Mesodermal cell (in vitro differentiated cells): ENCODE results near the gene ATP13A5.

Source experiments
- H3K27ac ChIP-seq: 2 replicates; pipeline ENCODE4 v1.7.0; 2013; ENCODE audit warnings: mild to moderate bottlenecking, low read depth, low read length, moderate library complexity; ENCODE audit not compliant: severe bottlenecking
- H3K36me3 ChIP-seq: 2 replicates; pipeline ENCODE4 v1.7.1; 2013; ENCODE audit warnings: mild to moderate bottlenecking, low read length, moderate library complexity; ENCODE audit not compliant: control insufficient read depth, insufficient read depth
- H3K4me1 ChIP-seq: one replicate; pipeline ENCODE4 v1.7.1; 2013; ENCODE audit warnings: mild to moderate bottlenecking, low read length; ENCODE audit not compliant: insufficient read depth, control insufficient read depth, poor library complexity, severe bottlenecking
- H3K4me3 ChIP-seq: 2 replicates; pipeline ENCODE4 v1.7.0; 2013; ENCODE audit warnings: low read length, control low read depth, mild to moderate bottlenecking; ENCODE audit not compliant: insufficient read depth, poor library complexity, severe bottlenecking; ENCODE audit errors: extremely low read depth
- H3K9me3 ChIP-seq: 2 replicates; pipeline ENCODE4 v1.7.1; 2013; ENCODE audit warnings: mild to moderate bottlenecking, low read length, moderate library complexity; ENCODE audit not compliant: control insufficient read depth
- WGBS, 2 experiments: methylation state at CpG; one replicate each; pipeline ENCODE4 v1.1.5; 2013; ENCODE audit warnings: missing lambda C conversion rate in 2 of 2; ENCODE audit not compliant: insufficient coverage in 2 of 2; 5-methylcytosine and 5-hydroxymethylcytosine counted together

Gene ATP13A5

GRCh38 chr3:193389335-193389734 lies 10.8 kb upstream of the ATP13A5 start:
- H3K9me3 ChIP-seq = no peaks in the 10 kb centered on the region
- no peaks in the 10 kb centered on the region for H3K4me1 ChIP-seq
- WGBS, 2 experiments = 60% methylated on average over 1 of the region's 2 CpGs; no CpG with 5 or more reads in 1 of the 2 experiments
- no peak overlapping the region for H3K27ac ChIP-seq
- H3K36me3 ChIP-seq = no peaks in the 10 kb centered on the region
- no peak overlapping the region for H3K4me3 ChIP-seq

- WGBS, 2 experiments = 84% methylated on average over 4 of the region's 6 CpGs; no CpG with 5 or more reads in 1 of the 2 experiments
- H3K4me1 ChIP-seq = no peaks in the 10 kb centered on the region
Measured at GRCh38 chr3:193388361-193388760, 9.8 kb upstream of the ATP13A5 start.

GRCh38 chr3:193387596-193387995 lies 9.0 kb upstream of the ATP13A5 start:
- WGBS, 2 experiments = 60 to 64% methylated on average over 2 of the region's 2 CpGs
- no peaks in the 10 kb centered on the region for H3K9me3 ChIP-seq
- H3K4me3 ChIP-seq = no peak overlapping the region
- H3K4me1 ChIP-seq = no peaks in the 10 kb centered on the region
- H3K27ac ChIP-seq = no peak overlapping the region
- no peaks in the 10 kb centered on the region for H3K36me3 ChIP-seq

More at GRCh38 chr3:193388361-193388760, 9.8 kb upstream of the ATP13A5 start:
- no peaks in the 10 kb centered on the region for H3K9me3 ChIP-seq
- H3K27ac ChIP-seq = no peak overlapping the region
- no peak overlapping the region for H3K4me3 ChIP-seq
- H3K36me3 ChIP-seq = no peaks in the 10 kb centered on the region

GRCh38 chr3:193377591-193377990 lies 962 bp downstream of the ATP13A5 start:
- no peaks in the 10 kb centered on the region for H3K9me3 ChIP-seq
- WGBS, 2 experiments = no CpG with 5 or more reads among the region's 2 CpGs

GRCh38 chr3:193375614-193376013 lies 2.9 kb downstream of the ATP13A5 start:
- Histone ChIP-seq H3K9me3 (no peaks in the 10 kb centered on the region), H3K4me1 (no peaks in the 10 kb centered on the region), H3K36me3 (no peaks in the 10 kb centered on the region), H3K27ac (no peak overlapping the region), H3K4me3 (no peak overlapping the region)
- WGBS, 2 experiments = 91 to 95% methylated on average over 6 to 8 of the region's 8 CpGs

More at GRCh38 chr3:193377591-193377990, 962 bp downstream of the ATP13A5 start:
- H3K36me3 ChIP-seq = no peaks in the 10 kb centered on the region
- no peak overlapping the region for H3K4me3 ChIP-seq
- H3K4me1 ChIP-seq = no peaks in the 10 kb centered on the region
- no peak overlapping the region for H3K27ac ChIP-seq

- no peaks in the 10 kb centered on the region for H3K9me3 ChIP-seq
- no peak overlapping the region for H3K27ac ChIP-seq
- H3K4me1 ChIP-seq = no peaks in the 10 kb centered on the region
- H3K4me3 ChIP-seq = no peak overlapping the region
- H3K36me3 ChIP-seq = no peaks in the 10 kb centered on the region
Measured at GRCh38 chr3:193372783-193373182, 5.8 kb downstream of the ATP13A5 start.

- H3K4me1 ChIP-seq = no peaks in the 10 kb centered on the region
- no peak overlapping the region for H3K27ac ChIP-seq
- H3K36me3 ChIP-seq = no peaks in the 10 kb centered on the region
- no CpG with 5 or more reads among the region's 1 CpG for WGBS, 2 experiments
- no peaks in the 10 kb centered on the region for H3K9me3 ChIP-seq
- H3K4me3 ChIP-seq = no peak overlapping the region
Measured at GRCh38 chr3:193367868-193368267, 10.7 kb downstream of the ATP13A5 start.

- WGBS, 2 experiments = 90 to 100% methylated on average over 1 to 2 of the region's 3 CpGs
- Histone ChIP-seq H3K9me3 (no peaks in the 10 kb centered on the region), H3K27ac (no peak overlapping the region), H3K4me1 (no peaks in the 10 kb centered on the region), H3K4me3 (no peak overlapping the region), H3K36me3 (no peaks in the 10 kb centered on the region)
Measured at GRCh38 chr3:193357291-193357690, 21.3 kb downstream of the ATP13A5 start.

- no CpG with 5 or more reads among the region's 5 CpGs for WGBS, 2 experiments
- H3K4me3 ChIP-seq = no peak overlapping the region
- no peaks in the 10 kb centered on the region for H3K36me3 ChIP-seq
- no peaks in the 10 kb centered on the region for H3K9me3 ChIP-seq
- H3K4me1 ChIP-seq = no peaks in the 10 kb centered on the region
- no peak overlapping the region for H3K27ac ChIP-seq
Measured at GRCh38 chr3:193354423-193354822, 24.1 kb downstream of the ATP13A5 start.

GRCh38 chr3:193350744-193351143 lies 27.8 kb downstream of the ATP13A5 start:
- Histone ChIP-seq H3K36me3 (no peaks in the 10 kb centered on the region), H3K4me1 (no peaks in the 10 kb centered on the region), H3K9me3 (no peaks in the 10 kb centered on the region), H3K4me3 (no peak overlapping the region), H3K27ac (no peak overlapping the region)
- WGBS, 2 experiments = 85 to 100% methylated on average over 1 of the region's 2 CpGs

- WGBS, 2 experiments = no CpG with 5 or more reads among the region's 3 CpGs
- Histone ChIP-seq H3K4me1 (no peaks in the 10 kb centered on the region), H3K4me3 (no peak overlapping the region), H3K36me3 (no peaks in the 10 kb centered on the region), H3K27ac (no peak overlapping the region), H3K9me3 (no peaks in the 10 kb centered on the region)
Measured at GRCh38 chr3:193348686-193349085, 29.9 kb downstream of the ATP13A5 start.
